HG02870 (cell line): ENCODE measurements around the gene ECE1.

ENCODE experiments used
- ATAC-seq: cut with Tn5 transposase; IDR thresholded peaks from one replicate; pipeline ENCODE4 v1.9.1; 2021; ENCODE audit warnings: mild to moderate bottlenecking, moderate library complexity; ENCODE audit not compliant: unreplicated experiment

Gene ECE1

DNA sequence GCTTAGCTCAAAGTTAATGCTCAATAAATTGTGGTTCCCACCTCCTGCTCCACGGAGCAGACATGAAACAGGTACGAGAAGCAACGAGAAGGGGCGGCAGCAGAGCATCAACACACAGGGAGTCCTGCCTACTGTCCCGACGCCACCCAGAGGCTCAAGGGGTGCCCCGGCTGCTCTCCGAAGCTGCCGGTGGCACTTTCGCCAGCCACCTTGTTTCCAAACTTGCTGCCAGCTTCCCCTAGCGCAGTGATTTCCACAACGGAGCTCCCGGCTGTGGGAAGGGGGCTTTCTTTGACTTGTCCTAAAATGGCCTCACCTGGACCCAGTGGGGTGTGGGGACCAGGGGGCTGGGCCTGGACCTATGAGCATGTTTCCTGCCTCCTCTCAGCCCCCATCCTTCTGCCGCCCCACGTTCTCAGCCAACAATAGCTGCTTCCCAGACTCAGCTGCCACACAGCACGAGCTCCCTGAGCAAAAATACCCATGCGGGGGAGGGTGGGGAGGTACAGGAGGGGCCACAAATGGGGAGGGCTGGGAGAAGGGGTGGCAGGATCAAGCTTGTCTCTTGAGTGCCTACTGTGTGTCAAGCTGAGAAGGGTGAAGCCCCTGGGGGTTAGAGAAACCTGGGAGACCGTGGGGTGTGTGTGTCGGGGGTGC lies 35.6 kb upstream of the ECE1 start:
- no peak for ATAC-seq

DNA sequence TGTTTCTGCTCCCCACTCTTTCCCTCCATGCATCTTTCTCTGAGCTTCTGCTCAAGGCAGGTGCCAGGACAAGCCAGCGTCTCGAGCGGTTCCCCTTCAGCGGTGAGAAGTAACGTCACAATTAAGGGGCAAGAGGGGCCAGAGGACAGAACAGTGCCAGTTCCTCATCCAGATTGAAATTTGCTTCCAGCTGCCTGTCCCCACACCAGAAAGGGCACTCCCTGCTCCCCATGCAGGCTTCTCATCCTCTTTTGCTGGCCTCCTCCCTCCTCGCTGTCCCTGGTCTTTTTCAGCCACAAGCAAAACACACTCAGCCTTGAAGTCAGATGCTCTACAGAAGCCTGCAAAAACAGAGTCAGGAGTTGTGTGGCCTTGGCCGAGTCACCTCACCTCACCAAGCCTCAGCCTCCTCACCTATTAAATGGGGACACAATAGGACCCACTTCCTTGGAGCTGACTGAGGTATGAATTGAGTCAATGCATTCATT lies 35.0 kb upstream of the ECE1 start:
- ATAC-seq = no peak

DNA sequence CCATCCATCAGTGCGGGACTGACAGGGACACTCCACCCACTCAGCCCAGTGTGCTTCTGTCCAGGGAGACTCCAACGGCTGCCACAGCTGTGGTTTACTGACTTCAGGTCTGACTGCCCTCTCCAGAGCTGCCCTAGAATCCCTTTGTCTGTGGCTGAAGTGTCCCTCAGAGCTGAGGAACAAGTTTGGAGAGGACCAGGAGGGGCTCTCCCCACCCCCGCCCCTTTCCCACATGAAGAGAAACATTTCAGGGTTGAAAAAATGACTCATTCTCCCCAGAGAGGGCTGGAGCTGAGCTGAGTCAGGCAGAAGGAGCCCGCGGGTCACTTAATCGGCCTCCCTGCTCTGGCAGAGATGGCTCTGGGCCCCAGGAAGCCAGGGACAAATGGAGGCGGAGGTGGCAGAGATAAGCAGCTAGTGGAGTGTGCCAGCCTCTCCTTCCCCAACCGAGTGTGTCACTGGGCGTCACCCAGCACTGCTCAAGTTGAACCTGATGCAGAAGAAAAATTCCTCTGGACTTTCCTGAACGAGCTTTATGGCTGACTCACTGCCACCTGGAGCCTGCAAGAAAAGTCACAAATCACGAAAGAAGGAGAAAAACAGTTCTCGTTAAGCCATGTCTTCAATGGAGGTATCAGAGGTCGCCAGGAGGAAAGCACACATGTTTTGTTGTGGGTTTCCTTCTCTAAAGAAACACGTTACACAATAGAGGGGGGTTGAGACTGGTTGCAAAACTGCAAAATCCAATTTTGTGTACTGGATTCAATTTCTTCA lies 34.3 kb upstream of the ECE1 start:
- ATAC-seq = no peak

DNA sequence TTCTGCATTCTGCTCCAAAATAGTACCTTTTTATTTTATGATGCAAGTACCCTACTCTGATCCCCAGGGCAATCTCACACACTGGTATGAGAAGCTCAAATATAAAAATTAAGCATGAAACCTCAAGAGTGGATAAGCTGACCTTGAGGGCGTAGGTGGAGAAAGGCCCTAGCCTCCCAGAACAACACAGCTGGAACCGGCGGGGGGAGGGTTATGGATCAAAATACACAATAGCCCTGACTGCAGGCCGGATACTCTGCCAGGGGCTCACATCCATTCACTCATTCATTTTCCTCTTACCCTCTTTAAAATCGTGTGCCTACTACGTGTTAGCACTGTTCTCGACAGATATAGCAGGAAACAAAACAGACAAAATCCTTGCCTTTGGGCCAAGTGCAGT lies 32.8 kb upstream of the ECE1 start:
- no peak for ATAC-seq

DNA sequence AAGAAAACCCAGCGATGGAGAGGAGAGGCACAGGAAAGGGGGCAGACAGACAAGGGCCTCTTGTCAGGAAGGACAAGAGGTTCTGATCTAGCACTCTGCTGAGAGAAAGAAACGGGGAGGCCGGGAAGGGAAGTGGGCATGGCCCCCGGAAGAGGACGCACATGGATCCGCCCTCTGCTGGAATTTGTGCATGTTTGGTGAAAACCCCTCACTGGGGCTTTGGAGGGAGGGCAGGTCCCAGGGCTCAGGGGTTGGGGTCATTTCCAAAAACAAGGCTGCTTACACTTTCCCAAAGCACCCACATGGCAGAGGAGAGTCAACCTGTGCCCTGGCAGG lies 32.4 kb upstream of the ECE1 start:
- ATAC-seq = no peak

DNA sequence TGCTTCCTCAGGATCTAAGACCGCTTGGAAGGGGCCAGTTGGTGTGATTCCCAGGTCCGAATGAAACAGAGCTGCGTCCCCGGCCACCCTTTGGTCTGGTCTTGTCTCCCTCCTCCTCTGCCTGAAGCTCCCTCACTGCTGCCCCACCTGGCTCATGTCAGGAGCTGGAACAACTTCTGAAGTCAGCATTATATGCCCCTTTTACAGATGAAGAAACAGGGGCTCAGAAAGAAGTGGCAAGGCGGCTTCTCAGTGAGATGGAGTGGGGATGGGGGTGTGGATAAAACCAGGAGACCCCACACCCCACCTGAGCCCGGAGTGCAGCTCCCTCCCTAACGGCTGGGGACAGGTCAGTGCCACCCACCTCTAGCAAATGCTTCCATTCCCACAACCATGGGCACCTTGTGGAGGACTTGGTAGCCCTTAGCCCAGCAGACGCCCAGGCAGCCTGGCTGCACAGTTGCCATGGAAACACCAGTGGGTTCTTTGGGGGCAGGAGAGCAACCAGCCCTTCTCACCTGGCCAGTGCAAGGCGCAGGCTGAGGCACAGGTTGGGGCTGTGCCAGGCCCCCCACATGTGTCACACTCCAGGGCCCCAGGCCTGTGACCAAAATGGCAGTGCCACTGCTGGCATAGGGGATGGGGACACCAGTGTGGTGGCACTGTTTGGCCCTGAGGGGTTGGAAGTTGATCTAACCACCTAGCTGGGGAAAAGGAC lies 31.9 kb upstream of the ECE1 start:
- no peak for ATAC-seq

DNA sequence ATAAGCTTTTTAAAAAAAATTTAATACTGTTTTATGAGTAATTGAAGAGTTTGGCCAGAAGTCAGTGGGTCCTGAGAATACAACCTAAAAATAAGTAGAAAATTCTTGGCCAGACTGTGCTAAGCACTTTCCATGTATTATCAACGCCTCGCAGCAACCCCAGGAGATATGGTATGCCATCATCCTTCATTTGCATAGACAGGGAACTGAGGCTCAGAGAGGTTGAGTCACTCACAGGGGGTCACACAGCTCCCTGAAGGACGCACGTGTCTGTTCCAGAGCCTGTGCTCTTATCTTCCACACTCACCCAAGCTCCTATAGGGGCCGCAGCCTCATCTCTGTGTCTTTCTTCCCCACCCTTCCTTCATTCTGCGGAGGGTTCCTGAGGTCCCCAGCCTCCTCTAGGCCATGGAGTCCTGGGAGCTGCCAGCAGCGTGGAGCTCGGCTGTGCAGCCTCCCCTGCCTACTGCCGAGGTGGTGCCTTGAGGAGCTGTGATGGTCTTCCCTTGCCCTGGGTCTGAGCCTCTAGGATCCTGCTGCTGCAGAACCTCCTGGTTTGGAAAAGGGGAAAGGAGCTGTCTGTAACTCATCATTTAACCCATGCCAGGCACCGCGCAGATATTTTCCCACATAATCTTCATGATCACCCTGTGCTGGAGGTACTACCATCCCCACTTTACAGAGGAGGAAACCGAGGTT lies 30.3 kb upstream of the ECE1 start:
- ATAC-seq = no peak

DNA sequence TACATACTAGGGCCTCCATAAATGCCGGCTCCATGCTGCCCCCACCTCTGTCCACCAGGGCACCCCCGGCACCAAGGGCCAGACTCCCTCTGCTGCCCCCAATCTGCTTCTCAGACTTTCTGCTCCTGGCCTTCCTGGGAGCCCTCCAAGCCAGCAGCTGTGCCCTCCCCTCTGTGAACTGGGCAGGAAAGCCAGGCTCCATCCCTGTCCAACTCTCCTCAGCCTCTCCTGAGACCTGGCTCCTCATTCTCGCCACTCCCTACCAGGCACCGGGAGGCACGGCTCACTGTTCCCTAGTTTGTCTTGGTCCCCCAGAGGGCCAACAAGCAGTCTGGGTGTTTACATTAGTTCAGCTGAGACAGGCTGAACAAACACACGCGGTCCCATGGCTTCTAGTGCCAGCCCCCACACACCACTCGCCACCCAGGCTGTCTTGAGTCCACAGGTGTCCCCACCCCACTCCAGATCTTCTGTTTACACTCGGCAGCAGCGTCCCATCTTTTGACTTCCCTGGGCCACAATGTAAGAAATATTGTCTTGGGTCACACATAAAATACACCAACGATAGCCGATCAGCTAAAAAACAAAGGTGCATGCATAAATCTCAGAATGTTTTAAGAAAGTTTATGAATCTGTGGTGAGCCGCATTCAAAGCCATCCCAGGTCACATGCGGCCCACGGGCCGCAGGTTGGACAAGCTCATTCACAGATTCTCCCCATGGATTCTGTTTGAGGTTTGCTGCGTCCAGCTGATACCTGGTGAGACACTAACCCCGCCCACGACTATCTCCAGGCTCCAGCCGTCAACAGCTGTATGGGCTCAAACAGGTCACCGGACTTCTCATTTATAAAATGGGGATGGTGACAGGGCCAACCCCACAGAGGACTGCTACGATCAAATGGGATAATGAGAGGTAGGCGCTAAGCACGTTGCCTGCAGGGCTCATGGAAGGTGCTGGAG lies 29.5 kb upstream of the ECE1 start:
- ATAC-seq = no peak

DNA sequence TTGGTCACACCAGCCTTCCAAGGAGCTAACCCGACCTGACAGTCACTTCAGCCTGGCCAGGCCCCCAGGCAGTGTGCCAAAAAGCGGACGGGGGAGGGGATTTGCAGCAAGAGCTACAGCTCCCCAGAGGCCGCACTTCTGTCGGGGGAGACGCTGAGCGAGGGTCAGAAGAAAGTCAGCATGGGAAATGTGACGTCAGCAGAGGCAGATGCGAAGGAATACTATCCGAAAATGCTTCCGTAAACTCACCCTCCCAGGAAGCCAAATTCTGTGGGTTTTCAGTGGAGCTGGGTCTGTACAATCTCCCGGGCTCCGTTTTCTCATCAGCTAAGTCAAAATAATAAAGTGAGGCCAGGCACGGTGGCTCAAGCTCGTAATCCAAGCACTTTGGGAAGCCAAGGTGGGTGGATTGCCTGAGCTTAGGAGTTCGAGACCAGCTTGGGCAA lies 28.5 kb upstream of the ECE1 start:
- ATAC-seq = no peak

DNA sequence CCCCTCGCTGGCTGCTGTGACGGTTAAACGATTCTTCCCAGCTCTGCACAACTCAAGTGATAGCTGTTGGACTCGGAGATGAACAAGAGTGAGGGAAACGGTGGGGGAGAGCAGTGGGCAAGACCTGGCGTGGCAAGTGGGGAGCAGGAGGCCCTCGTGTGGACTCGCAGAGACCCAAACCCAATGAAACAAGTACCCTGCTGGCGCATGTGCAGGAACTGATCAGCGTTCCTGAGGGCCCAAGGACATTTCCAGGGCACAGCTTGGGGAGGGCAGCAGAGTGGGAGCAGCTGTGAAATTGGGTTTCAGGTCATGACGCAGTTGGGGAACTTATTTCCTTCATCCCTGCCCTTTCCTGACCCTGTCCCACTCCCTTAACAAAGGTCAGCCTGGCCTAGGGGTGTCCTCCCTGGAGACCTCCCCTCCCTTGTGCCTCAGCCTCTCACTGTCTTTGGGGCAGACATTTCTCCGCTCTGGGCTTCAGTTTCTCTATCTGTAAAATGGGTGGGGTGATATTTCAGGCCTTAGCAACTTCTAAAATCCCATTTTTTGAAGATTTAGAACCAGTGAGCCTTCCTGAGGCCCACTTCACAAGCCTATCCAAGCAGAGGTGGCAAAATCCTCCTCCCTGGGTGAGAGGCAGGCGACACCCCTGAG lies 27.9 kb upstream of the ECE1 start:
- no peak for ATAC-seq

DNA sequence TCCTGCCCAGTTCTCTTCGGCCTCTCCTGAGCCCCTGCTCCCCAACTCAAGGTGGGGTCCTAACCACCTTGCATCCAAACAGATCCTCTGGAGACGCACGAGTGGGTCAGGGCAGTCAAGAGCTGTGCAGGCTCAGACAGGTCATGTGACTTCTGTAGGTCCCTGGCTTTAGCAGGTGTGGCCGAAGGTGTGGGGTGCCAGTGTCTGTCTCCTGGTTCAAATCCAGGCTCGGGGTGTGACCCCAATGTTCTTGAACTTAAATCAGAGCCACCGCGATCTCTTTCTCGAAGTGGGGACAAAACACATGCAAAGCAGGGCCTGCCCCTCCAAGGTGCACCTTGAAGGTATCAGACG lies 27.4 kb upstream of the ECE1 start:
- no peak for ATAC-seq

DNA sequence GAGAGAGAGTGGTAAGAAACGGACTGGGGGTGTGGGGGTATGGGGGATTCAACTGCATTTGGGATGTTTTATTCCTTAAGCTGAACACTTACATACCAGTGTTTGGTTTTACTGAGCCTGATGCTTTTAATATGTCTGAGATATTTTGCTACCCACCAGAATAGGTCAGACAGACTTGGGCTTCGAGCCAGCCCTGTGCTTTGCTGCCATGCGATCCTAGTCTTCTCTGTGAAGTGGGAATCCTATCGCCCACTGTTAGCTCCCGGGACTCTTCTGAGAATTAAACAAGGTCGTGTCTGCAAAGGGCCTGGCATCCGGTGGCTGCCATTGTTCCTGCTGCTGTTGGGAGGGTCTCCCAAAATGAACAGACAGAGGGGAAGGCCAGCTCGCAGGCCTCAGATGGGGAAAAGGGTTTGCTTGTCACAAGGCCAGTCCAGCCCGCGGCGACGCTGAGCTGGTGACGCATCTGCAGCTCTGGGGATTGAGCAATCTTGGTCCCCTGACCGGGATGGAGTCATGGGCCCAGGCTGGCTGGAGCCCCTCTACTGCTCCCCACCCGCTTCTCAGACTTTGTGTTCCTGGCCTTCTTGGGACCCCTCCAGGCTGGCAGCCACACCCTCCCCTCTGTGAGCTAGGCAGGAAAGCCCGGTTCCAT lies 26.9 kb upstream of the ECE1 start:
- no peak for ATAC-seq

DNA sequence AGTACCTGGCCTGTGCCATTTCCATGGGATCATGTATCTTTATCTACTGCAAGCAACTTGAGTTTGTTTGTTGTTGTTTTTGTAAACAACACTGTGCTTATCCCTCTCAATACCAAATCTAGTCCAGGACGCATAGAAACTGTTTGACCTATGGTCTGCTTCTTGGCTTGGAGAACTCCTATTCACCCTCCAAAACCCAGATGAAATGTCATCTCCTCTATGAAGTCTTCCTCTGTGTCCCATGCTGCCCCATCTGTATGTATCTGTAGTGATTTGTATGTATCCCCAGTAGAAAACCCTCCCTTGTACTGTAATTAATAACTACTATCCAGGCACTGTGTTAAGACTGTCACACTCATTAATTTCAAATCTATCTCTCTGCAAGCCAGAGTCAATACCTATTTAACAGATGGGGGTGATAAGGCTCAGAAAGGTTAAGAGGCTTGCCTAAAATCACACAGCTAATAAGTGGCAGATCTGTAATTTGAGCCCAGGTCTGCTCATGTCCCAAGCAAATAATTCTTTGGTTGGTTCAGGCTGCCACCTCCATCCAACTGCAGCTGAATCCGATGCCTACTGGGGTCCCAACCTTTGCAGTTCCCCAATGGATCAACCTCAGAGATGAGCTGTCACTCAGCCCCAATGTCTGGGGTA lies 24.6 kb upstream of the ECE1 start:
- ATAC-seq = no peak

DNA sequence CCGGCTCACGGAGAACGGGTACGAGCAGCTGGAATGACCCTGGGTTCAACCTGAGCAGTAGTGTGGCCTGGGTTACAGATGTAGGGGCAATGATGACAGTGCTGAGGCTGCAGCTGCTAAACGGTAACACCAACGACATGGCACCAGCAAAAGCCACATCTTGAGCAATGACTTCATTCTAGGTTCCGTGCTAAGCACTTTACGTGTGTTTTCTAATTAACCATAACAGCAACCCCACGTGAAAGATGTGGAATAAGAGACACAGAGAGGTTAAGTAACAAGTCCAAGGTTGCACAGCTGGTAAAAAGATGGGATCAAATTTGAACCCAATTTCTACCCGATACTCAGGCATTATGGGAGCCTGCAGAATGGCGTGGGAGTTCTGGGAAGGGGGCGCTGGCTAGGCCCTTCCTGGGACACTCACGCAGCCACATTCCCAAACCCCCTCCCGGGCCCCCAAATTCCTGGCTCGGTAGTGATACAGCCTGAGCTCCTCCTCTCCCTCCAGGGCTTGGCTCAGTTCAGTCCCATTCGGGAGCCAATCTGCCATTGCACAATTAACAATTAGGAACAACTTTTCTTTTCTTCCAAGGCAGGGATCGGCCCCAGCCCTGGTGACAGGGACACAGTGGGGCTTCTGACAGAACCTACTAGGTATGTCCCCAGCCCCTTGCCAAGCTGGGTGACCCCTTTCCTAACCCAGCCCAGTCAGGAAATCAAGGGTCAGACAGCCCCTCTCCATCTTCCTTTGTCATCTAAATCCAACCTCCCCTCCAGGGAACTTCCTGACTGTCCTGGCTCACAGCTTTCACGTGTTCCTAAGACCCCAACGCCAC lies 23.8 kb upstream of the ECE1 start:
- no peak for ATAC-seq

DNA sequence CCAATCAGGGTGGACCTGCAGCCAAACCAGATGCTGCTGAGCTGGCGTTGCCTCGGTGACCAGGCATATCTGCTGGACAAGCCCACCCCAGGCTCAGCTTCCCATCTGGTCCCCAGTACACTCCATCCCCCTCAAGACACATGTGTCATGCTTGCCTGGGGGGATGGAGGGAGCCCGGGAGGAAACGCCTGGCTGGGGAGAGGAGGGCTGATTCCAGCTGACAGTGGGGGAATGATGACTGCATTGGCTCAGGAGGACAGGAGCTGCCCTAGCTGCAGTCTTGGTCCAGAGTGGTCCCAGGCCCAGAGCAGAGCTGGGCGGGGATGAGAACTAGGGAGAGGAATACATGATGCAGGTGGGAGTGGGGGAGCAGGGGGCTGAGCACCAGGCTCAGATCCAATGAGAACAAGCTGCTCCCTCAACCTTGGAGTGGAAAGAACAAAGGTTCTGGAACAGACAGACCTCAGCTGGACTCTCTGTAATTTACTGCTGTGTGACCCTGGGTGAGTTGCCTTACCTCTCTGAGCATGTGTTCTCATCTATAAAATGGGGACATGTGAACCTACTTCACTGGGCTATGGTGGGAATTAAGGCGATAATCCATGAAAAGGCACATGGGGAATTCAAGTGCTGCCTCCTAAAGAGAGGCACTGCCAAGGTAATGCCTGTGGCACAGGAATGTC lies 23.1 kb upstream of the ECE1 start:
- no peak for ATAC-seq

DNA sequence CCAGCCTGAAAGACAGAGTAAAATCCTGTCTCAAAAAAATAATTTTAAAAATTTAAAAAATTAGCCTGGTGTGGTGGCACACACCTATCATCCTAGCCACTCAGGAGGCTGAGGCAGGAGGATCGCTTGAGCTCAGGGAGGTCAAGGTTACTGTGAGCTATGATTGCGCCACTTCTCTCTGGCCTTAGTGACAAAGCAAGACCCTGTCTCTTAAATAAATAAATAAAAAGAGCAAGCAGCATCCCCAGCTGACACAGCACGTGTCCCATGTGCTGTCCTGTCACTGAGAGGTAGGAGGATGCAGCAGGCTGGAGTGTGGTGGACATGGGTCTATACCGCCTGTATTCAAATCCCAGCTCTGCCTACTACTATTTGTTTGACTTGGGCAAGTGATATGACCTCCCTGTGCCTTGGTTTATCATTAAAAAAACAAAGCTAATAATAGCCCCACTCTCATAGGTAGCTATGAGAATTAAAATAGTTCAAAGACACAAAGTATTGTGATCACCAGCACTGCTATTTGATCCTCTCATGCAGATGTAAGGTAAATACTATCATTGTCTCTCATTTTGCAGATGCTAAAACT lies 22.2 kb upstream of the ECE1 start:
- no peak for ATAC-seq

DNA sequence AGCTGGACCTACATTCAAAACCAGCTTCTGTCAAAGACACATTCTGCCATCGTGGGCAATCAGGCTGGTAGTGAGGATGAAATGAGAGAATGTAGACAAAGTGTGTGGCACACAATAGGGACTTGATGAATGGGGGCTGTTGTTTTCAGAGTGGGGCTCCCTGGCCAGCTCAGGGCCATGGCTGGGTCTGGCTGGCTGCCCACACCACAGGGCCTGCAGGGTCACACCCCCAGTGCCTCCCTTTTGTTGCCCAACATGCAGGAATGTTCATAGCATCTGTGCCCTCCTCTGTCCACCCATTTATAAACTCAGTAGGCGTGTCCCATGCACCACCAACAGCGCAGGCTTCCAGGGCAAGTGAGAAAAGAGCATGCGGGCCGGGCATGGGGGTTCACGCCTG lies 20.8 kb upstream of the ECE1 start:
- ATAC-seq = no peak
